NCI-H1417 (cell line): ENCODE results near the gene RANGAP1.
A peak's percentile ranks its signal among the peaks of the same experiment; 100 is the strongest.

Source experiments
- DNase-seq, 3 experiments: peaks; one replicate each; lab custom pipeline; 2025; lab: John Stamatoyannopoulos, UW

Gene RANGAP1

DNA sequence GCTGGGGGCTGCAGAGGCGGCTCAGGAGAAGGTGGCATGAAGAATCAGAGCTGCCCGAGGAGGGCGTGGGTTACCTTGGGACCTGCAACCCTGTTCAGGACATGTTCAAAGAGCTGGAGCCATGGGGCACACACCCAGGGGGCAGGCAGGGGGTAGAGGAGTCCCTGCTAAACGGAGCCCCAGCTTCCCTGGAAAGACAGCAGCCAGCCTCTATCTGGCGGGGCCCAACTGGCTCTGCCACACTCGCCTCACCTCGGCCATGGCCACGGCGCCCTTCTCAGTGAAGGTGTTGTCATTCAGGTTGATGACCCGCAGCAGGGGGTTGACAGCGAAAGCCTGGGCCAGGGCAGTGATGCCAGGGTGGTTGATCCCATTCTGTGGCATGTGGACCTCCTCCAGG lies 28.3 kb downstream of the RANGAP1 start:
- DNase-seq = no peak

DNA sequence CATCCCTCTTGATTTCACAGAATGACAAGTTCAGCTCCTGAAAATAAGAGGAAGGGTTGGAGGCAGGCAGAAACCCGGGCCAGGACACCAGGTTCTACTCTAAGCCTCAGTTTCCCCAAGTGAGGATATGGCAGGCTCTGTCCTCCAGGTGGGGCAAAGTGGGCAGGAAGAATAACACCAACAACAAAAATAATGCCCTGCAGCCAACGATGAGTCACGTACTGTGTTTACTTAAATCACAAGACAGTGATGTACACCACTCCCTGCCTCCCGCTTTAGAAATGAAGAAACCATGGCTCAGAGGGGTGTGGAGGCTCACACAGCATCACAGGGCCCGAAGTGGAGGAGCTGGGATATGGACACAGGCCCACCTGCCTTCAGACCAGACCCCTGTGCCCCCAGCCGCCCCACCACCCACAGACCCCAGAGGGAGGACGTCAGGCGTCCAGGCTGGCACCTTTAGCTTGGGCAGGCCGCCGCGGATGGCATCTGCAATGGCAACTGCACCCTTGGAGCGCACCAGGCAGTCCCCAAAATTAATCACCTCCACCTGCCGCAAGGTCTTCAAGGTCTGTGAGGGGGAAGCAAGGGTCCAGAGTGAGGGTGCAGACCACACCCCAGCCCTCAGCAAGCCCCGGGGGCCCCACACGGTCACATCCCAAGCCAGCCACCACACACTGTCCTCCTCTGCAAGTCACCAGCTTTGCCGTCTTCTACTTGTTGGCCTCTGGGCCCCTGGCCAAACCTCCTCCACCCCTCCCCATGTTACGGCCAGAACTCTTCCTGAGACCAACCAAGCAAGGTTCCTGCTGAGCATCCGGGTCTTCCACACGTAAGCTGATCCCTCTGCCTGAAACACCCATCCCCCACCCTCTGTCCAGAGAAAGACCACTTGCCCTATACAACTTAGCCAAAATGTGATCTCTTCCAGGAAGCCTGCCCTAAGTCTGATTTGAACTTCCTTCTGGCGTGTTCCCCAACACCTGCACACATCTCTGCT lies 29.4 kb downstream of the RANGAP1 start:
- DNase-seq = no peak

DNA sequence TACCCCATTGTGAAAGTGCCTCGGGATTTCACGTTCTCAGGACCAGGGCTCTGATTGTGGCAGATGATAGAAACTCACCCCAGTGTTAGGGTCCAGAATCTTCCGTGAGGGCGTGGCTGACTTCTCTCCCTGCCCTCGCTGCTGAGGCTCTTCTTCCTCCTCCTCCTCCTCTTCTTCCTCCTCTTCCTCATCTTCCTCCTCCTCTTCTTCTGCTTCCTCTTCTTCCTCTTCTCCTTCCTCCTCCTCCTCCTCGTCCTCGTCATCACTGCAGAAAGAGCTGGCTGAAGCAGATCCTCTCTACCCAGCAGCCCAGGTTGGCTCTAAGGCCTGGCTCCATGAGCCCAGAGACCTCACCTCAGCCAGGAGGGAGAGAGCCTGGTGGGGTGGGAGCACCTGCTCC lies 31.8 kb downstream of the RANGAP1 start:
- no peak for DNase-seq

DNA sequence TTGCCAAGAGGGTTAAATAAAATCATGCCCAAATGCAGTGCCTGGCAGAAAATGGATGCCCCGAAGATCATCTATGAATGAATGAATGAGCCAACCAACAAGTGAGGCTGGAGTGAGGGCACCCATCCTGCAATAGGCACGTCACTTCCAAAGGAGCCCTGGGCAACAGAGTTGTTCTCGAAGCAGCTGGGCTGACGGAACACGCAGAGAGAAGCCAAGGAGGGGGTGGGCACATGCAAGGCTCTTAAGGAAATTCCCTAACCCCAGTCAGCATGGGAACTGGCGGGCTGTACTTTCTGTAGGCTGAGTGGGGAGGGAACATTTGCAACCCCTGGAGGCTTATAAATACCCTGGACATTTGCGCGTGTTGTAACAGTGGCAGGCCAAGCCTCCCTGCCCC lies 33.6 kb downstream of the RANGAP1 start:
- DNase-seq = no peak

DNA sequence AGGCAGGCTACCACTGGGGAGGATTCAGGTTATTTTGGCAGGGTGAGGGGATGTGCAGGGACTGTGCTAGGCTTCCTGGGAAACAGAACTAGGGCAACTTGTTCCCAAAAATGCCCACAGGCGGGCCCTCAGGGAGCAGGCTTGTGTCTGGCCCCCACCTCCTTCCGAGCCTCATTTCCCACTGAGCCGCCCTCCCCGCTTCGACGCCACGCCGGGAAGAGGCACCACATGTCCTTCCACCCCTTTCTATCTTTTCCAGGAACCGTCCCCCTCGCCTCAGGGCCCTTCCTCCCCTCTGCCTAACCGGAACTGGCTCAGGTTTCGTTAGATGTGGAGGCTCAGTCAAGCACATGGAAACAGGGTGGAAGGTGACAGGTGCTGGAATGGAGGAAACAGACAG lies 35.9 kb downstream of the RANGAP1 start:
- DNase-seq = no peak

DNA sequence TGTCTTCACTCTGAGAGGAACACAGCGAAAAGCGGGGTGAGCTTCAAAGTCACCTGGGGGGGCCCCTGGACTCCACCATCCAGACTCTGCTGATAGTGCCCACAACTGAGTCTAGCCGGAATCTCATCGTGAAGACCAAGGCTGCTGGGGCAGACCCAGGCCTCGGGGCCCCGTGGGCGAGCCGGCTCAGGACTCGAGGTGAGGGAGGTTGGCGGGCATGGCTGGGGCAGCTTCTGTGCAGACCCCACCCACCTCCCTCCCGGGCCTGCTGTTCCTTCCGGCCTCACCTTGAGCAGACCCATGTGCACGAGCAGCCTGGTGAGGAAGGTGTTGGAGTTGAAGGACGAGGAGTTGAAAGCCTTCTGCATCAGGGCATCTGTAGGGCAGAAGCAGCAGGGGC lies 36.5 kb downstream of the RANGAP1 start:
- no peak for DNase-seq

DNA sequence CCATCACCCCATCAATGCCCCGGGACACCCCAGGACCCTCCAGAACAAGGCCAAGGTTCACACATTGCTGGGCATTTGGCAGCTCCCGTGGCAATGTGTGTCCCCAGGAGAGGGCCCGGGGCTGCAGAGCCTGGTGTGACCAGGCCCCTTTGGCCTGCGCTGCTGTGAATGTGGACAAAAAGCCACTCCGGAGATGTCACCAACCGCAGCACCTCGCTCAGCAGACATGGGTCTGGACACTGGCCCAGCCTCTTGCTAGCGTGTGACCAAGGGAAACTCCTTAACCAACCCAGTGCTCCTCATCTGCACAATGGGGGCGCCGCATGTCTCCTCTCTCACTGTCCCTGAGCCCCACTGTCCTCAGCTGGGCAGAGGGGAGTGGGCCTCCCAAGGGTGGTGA lies 37.2 kb downstream of the RANGAP1 start:
- DNase-seq = no peak

DNA sequence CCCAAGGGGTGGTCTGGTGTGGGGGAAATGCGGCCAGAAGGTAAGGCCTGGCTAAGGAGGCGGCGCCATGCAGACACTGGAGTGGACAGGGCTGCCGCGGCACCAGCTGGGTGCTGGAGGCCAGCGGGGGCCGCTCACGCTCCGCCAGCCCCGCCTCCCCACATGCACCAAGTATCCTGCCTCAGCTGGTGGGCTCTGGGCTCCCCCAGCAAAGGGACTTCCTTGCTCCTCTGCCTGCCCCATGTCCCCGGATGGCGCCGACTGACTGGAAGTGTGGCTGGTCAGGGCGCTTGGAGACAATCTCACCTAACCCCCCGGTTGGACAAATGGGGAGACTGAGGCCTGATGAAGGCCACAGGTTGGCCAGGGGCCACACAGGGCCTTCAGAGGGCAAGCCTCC lies 37.7 kb downstream of the RANGAP1 start:
- DNase-seq = no peak

DNA sequence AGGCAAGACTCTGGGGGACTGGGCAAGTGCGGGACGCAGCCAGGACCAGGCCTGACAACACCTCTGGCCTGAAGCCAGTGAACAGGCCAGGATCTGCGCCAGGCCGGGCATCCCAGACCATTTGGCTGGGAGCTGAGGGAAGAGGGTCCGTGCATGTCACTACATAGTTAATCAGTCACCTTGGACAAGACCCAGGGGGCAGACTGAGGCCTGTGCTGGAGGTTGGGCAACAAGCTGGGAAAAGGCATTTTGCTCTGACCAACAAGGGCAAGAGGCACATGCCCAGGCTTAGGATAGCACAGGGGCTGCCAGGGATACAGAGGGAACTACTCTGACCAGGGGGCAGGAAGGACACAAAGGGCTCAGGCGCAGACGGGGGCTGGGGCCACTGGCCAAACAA lies 38.3 kb downstream of the RANGAP1 start:
- DNase-seq = no peak

DNA sequence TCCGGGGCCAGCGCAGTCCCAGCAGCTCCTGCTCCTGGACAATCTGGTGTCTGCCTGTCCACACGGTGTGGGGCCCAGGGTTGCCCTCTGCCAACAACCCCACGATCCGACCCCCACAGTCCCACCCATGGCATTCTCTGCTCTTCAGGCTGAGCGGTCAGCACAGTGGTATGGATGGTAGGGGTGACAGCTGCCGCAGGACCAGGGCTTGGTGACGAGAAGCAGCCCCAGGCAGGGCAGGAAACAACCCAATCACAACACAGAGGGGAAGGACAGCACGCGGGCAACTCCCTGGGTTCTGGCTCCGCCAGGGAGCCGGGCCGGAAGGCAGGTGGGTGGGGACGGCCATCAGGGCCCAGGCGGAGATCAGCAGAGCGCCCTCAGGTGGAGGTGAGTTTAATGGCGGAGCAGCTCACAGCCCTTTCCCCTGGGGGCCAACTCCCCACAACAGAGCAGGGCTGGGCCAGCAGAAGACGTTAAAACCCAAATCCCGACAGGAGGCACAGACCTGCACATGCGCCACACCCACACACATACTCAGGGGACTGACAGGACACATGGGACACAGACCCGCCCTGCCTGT lies 40.0 kb downstream of the RANGAP1 start:
- DNase-seq = no peak

DNA sequence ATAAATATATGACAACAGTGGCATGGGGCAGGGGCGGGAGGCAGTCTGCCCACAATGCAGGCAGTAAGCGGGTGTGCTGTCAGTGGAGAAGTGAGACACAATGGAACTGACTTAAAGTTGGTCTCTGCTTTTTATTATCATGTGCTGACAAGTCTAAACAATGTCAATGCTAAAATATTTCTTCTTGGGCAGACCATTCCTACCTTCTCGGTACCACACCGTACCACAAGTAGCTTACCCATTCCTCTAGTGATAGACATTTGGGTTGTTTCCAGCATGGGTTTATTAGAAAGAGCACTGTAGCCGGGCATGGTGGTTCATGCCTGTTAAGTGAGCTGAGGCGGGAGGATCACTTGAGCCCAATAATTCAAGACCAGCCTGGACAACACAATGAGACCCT lies 42.6 kb downstream of the RANGAP1 start:
- no peak for DNase-seq

DNA sequence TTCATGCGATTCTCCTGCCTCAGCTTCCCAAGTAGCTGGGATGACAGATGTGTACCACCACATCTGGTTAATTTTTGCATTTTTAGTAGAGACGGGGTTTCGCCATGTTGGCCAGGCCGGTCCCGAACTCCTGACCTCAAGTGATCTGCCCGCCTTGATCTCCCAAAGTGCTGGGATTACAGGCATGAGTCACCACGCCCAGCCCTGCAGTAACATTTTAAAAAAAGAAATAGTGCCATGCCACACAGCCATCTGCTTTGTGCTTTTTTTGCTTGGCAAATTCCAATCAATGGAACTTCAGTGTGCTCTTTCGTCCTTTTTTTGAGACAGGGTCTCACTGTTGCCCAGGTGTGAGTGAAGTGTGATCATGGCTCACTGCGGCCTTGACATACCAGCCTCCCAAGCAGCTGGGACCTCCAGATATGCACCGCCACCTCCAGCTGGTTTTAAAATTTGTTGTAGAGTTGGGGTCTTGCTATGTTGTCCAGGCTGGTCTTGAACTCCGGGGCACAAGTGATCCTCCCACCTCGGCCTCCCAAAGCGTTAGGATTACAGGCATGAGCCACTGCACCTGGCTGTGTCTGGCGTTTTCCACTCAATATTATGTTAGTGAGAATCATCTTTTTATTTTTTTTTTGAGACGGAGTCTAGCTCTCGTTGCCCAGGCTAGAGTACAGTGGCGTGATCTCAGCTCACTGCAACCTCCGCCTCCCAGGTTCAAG lies 43.4 kb downstream of the RANGAP1 start:
- no peak for DNase-seq

DNA sequence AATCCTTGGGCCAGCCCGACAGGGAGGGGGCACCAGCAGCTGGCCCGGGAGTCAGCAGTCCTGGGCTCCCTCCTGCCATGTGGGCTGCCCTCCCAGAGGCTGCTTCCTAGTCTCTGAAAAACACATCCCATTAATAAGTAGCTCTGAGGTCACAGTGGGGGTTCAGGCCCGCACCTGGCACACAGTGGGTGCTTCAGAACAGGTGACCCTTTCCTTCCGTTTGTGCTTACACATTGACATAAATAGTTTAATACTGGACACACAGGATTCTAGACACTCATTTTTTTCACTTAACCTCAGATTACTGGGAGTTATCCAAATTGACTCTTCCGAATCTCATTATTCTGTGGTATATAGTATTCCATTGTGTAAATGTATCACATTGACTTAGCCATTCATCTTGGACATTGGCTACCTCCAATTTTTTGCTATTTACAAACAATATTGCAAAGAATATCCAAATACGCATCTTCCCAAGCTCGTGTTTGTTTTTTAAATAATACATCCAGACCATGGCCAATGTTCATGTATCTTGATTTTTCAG lies 44.8 kb downstream of the RANGAP1 start:
- no peak for DNase-seq

DNA sequence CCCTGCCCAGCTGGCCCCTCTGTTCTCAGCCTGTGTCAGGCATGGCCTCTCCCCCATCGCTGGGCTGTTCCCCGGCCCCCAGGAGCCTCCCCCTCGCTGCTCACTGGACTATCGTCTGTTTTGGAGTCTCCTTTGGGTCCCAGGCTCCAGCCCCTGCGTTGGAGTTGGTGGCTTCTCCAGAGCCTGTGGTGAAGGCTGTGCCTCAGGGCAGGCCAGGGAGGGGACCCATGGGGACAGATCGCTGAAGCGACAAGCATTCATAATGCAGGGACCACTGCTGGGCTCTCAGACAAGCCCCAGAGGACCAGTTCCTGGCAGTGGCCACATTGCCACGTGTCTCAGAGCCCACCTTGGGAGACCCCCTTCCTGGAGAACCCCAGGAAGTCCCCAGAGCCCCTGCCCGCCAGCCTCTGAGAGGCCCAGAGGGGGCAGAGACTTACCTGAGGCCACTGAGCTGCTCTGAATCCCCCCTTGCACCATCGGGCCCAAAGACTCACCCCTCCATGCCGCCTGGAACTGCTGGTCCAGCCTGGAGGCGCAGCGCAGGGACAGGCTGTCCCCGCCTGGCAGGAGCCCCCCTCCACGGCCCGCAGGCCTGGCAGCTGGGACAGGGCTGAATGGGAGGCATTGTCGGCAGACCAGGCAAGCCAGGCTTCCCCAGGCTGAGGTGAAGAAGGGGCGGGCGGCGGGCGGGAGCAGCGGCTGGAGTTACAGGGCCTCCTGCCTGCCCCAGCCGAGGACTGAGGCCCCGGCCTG lies 45.4 kb downstream of the RANGAP1 start, which contains the start of gene CHADL:
TSS of gene CHADL (minus strand) at position 555 of the 756 bp plus-strand sequence. CDS start at position 505, 50 bp downstream.
- DNase-seq = peak in 1 of 3 experiments; percentile 1

DNA sequence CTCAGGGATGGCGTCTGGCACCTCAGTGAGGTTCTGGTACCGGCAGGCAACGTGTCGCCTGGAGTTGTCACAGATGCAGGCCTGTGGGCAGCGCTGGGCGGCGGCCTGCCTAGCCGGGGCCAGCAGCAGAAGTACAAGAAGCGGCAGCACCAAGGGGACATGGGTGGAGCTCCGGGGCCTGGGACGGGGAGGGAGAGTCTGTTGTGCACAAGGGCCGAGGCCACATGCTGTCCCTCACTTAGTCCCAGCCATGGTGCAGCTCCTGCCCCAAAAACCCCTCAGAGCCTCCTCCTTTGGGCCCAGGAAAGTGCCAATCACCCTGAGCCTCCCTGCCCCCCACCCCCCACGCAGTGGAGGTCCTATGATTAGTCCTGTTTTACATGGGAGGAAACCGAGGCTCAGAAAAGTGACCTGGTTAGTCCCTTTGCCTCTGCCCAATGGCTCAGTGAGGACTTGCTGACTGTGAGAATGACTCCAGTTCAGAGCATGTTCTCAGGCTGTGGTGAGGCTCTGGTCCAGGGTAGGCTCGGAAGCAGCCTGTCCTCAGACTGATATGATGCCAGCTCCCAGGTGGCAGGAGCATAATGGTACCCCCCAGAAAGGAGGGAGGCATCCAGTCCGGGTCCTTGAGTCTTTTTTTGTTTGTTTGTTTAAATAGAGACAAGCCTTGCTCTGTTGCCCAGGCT lies 46.4 kb downstream of the RANGAP1 start:
- DNase-seq = no peak

DNA sequence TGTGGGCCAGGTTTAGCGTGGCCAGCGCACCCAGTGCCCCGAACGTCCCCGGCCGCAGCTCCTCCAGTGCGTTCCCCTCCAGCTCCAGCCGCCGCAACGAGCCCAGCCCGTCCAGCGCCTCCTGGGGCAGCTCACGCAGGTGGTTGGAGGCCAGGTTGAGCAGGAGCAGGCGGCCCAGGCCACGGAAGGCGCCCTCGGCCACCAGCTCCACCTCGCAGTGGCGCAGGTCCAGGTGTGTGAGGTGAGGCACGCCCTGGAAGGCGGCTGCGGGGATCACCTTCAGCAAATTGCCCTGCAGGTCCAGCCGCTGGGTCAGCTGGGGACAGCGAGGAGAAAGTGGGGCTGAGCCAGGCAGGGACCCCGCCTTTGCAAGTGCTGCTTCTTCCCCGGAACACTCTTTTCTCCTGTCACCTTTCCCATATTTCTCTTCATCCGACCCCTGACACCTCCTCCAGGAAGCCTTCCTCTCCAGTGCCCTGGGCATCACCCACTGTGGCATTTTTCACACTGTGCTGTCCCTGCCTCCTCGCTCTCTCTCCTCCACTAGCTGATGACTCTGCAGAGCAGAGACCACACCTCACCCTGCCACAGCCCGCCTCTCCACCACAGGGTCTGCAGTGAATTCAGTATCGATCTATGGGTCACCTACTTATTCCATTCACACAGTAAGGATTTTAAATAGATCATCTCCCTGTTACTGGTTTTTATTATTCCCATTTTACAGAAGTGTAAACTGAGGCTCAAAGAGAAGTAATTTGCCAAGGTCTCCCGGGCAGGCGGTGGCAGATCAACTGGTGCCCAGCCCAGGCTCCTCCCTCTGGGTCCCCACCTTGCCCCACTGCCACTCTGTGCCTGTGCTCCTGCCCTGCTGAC lies 47.2 kb downstream of the RANGAP1 start:
- peak in 1 of 3 experiments; percentile 24 for DNase-seq

DNA sequence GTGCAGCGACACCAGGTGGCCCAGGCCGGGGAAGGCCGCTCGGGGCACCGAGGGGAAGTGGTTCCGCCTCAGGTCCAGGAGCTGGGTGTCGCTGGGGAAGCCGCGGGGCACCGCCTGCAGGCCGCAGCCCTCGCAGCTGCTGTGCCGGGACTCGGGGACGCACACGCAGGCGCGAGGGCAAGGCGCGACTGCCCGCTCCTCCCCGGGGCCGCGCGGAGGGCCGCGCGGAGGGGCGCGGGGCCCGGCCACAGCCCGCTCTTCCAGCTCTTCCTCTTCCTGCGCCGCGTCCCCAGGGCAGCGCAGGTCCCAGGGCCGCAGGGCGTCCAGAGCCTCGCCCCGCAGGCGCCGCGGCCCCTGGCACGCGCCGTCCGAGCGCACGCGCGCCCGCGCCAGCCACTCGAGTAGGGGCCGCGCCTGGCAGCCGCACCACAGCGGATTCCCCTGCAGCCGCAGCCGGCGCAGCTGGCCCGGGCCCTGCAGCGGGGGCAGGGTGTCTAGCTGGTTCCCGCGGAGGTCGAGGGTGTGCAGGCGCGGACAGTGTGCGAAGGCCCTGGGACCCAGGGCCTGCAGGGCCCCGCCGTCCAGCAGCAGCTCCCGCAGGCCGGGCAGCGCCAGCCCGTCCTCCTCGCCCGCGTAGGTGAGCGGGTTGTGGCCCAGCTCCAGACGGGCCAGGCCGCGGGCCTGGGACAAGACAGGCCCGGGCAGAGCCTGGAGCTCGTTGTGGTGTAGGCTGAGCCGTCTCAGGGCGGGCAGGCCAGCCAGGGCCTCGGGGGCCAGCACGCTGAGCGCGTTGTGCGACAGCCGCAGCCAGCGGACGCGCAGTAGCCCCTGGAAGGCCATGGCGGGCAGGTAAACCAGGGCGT lies 48.0 kb downstream of the RANGAP1 start:
- DNase-seq = peak; percentile 52 to 81 (median 78)

DNA sequence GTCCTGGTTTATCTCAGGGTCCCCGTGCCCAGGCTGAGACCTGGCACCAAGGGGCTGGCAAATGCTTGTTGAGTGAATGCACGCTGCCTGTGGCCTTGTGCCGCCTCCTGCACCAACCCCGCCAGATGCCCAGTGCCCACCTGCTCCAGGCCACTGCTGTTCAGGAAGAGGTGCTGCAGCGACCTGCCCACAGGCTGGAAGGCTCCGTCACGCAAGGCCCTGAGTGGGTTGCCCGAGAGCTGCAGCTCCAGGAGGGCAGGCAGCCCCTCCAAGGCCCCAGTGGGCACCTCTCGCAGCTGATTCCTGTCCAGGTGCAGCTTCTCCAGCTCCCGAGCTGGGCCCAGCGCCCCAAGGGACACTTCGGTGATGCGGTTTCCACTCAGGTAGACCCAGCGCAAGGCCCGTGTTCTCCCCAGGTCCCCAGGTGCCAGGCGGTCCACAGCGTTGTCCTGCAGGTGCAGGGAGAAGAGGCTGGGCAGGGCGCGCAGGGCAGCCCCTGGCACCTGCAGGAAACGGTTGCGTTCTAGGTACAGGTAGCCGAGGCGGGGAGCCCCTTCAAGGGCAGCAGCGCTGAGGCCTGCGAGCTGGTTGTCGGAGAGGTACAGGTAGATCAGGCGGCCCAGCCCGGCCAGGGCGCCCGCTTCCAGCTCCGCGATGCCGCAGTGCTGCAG lies 48.8 kb downstream of the RANGAP1 start:
- DNase-seq = no peak
